Uterus (tissue), 4 donors: Measurements from ENCODE around the gene ENOPH1. TPM values are rescaled to one million over a fixed set of nuclear protein-coding genes. Genes with fewer than 3 reads are reported as not detected.
"Not testable (repeated sequence)": the region's sequence is repeated elsewhere in the genome, so short reads cannot be mapped to it uniquely, and the experiment has no call there.

ENCODE experiments used
- DNase-seq, 2 donors: peaks; one replicate each; pipeline ENCODE4 v3.0.0-alpha.2; 2019 to 2020
- H3K27ac ChIP-seq, 2 donors: fragments of 200-600 bp; sonication (generic); 1 replicate in 1 of 2; 2 replicates in 1 of 2; pipeline ENCODE4 v1.5.1; 2016 to 2018
- H3K27me3 ChIP-seq, 2 donors: fragments of 200-600 bp; sonication (generic); one replicate each; pipeline ENCODE4 v1.5.1; 2018 to 2019; ENCODE audit warnings: control low read depth in 1 of 2
- H3K36me3 ChIP-seq, 2 donors: fragments of 200-600 bp; sonication (generic); one replicate each; pipeline ENCODE4 v1.5.1; 2019; ENCODE audit warnings: control low read depth in 1 of 2
- H3K4me1 ChIP-seq, 2 donors: fragments of 200-600 bp; sonication (generic); one replicate each; pipeline ENCODE4 v1.5.1; 2018 to 2019; ENCODE audit warnings: control low read depth in 1 of 2
- H3K4me3 ChIP-seq, 2 donors: fragments of 200-600 bp; sonication (generic); 1 replicate in 1 of 2; 2 replicates in 1 of 2; pipeline ENCODE4 v1.5.1; 2018 to 2019; ENCODE audit warnings: mild to moderate bottlenecking in 1 of 2
- H3K9me3 ChIP-seq, 2 donors: fragments of 200-600 bp; sonication (generic); one replicate each; pipeline ENCODE4 v1.5.1; 2019; ENCODE audit warnings: control low read depth in 1 of 2
- POLR2A ChIP-seq, 2 donors: fragments of 450-650 bp; IDR thresholded peaks; one replicate each; pipeline ENCODE4 v1.6.1; 2016; ENCODE audit warnings: antibody characterized with exemption in 2 of 2, mild to moderate bottlenecking in 1 of 2, moderate library complexity in 1 of 2
- intact Hi-C: fragments of 100-400 bp; cut with DNase I; formaldehyde crosslinking; loops from one replicate; pipeline ENCODE4 v1.15.1; 2023; ENCODE audit warnings: low total_unique reads
- total RNA-seq, 4 donors: library from RNA; depleted of rRNA in 3 of 4; stranded (reverse); fragments of >200 nt in 3 of 4; gene quantifications; one replicate each; pipeline versions ENCODE4 v1.1.0 to v1.2.4, GENCODE V29; 2014 to 2023
- TF ChIP-seq, protein P1 (sequence below), 4 experiments: fragments of 200-600 bp in 2 of 4; fragments of 450-650 bp in 2 of 4; sonication (generic) in 2 of 4; IDR thresholded peaks; one replicate each; pipeline ENCODE4 v1.5.1; 2016 to 2019; ENCODE audit warnings: antibody characterized with exemption in 4 of 4, mild to moderate bottlenecking in 2 of 4, moderate library complexity in 1 of 4
- donor health status: DM: yes; HTN: yes; CAD: no.

ENOPH1 gene
- total RNA-seq, 4 donors from 2014 or later = 20.5 to 40.2 (median 28.3) TPM

- no peak for TF ChIP-seq POLR2A (IDR thresholded peaks at IDR 0.05)
- TF ChIP-seq, protein P1, sequence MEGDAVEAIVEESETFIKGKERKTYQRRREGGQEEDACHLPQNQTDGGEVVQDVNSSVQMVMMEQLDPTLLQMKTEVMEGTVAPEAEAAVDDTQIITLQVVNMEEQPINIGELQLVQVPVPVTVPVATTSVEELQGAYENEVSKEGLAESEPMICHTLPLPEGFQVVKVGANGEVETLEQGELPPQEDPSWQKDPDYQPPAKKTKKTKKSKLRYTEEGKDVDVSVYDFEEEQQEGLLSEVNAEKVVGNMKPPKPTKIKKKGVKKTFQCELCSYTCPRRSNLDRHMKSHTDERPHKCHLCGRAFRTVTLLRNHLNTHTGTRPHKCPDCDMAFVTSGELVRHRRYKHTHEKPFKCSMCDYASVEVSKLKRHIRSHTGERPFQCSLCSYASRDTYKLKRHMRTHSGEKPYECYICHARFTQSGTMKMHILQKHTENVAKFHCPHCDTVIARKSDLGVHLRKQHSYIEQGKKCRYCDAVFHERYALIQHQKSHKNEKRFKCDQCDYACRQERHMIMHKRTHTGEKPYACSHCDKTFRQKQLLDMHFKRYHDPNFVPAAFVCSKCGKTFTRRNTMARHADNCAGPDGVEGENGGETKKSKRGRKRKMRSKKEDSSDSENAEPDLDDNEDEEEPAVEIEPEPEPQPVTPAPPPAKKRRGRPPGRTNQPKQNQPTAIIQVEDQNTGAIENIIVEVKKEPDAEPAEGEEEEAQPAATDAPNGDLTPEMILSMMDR (IDR thresholded peaks at IDR 0.05) = no peak
- Histone ChIP-seq H3K27me3 (no peaks in the 10 kb centered on the region), H3K4me1 (no peaks in the 10 kb centered on the region), H3K9me3 (no peaks in the 10 kb centered on the region), H3K36me3 (no peaks in the 10 kb centered on the region), H3K4me3 (no peak overlapping the region), H3K27ac (no peak overlapping the region)
- intact Hi-C loops = no loop called here
- DNase-seq = no peak
These were observed 28.1 kb upstream of the ENOPH1 start for GRCh38 chr4:82402196-82402775.

- DNase-seq = no peak
- H3K4me3 ChIP-seq = no peak overlapping the region
- no peaks in the 10 kb centered on the region for H3K9me3 ChIP-seq
- intact Hi-C loops = no loop called here
- H3K27ac ChIP-seq = no peak overlapping the region
- no peaks in the 10 kb centered on the region for H3K36me3 ChIP-seq
- H3K4me1 ChIP-seq = no peaks in the 10 kb centered on the region
- no peaks in the 10 kb centered on the region for H3K27me3 ChIP-seq
- TF ChIP-seq POLR2A (IDR thresholded peaks at IDR 0.05) = no peak
- TF ChIP-seq, protein P1 (IDR thresholded peaks at IDR 0.05) = no peak
These were observed 26.7 kb upstream of the ENOPH1 start for GRCh38 chr4:82403725-82404124.

- H3K4me1 ChIP-seq, H3K4me3 ChIP-seq, DNase-seq, H3K9me3 ChIP-seq, H3K27me3 ChIP-seq, intact Hi-C loops, H3K27ac ChIP-seq, H3K36me3 ChIP-seq: not testable (repeated sequence)
These were observed 15.3 kb upstream of the ENOPH1 start for GRCh38 chr4:82415061-82415460.

- Histone ChIP-seq H3K4me1 (no peaks in the 10 kb centered on the region), H3K36me3 (no peaks in the 10 kb centered on the region), H3K9me3 (no peaks in the 10 kb centered on the region), H3K4me3 (no peak overlapping the region), H3K27ac (no peak overlapping the region), H3K27me3 (no peaks in the 10 kb centered on the region)
- no peak for DNase-seq
- TF ChIP-seq, protein P1 (IDR thresholded peaks at IDR 0.05) = no peak
- no peak for TF ChIP-seq POLR2A (IDR thresholded peaks at IDR 0.05)
- intact Hi-C loops = no loop called here
These were observed 14.4 kb upstream of the ENOPH1 start for GRCh38 chr4:82415922-82416365.

- Histone ChIP-seq H3K27ac (no peak overlapping the region), H3K27me3 (no peaks in the 10 kb centered on the region), H3K4me3 (no peak overlapping the region), H3K4me1 (no peaks in the 10 kb centered on the region), H3K9me3 (no peaks in the 10 kb centered on the region), H3K36me3 (no peaks in the 10 kb centered on the region)
- no peak for DNase-seq
- TF ChIP-seq, protein P1 (IDR thresholded peaks at IDR 0.05) = no peak
- no peak for TF ChIP-seq POLR2A (IDR thresholded peaks at IDR 0.05)
- intact Hi-C loops = no loop called here
These were observed 10.9 kb upstream of the ENOPH1 start for GRCh38 chr4:82419451-82419850.
